Measurements from ENCODE around the gene DOCK1.

DOCK1 gene

GRCh38 chr10:126955396-126955795 lies 50.2 kb downstream of the DOCK1 start:
- no peak for DNase-seq

- no peak for DNase-seq
Observed at GRCh38 chr10:126955934-126956711, 50.9 kb downstream of the DOCK1 start.

GRCh38 chr10:126956712-126957108 lies 51.5 kb downstream of the DOCK1 start:
- no peak for DNase-seq

- DNase-seq = no peak
Observed at GRCh38 chr10:126957111-126957510, 51.9 kb downstream of the DOCK1 start.

- no peak for DNase-seq
Observed at GRCh38 chr10:126959431-126959830, 54.2 kb downstream of the DOCK1 start.

GRCh38 chr10:126959906-126960685 lies 54.9 kb downstream of the DOCK1 start:
- DNase-seq = no peak

- no peak for DNase-seq
Observed at GRCh38 chr10:126963354-126963753, 58.1 kb downstream of the DOCK1 start.

- no peak for DNase-seq
Observed at GRCh38 chr10:126964190-126964589, 59.0 kb downstream of the DOCK1 start.

- DNase-seq = no peak
Observed at GRCh38 chr10:126966938-126967337, 61.7 kb downstream of the DOCK1 start.

GRCh38 chr10:126969310-126969709 lies 64.1 kb downstream of the DOCK1 start:
- peak; percentile 42 for DNase-seq

- peak; percentile 90 for DNase-seq
Observed at GRCh38 chr10:126972635-126973414, 67.6 kb downstream of the DOCK1 start.

- no peak for DNase-seq
Observed at GRCh38 chr10:126975221-126975620, 70.0 kb downstream of the DOCK1 start.

- DNase-seq = no peak
Observed at GRCh38 chr10:126977216-126977615, 72.0 kb downstream of the DOCK1 start.

GRCh38 chr10:126979311-126979710 lies 74.1 kb downstream of the DOCK1 start:
- no peak for DNase-seq

- DNase-seq = no peak
Observed at GRCh38 chr10:126993208-126993607, 88.0 kb downstream of the DOCK1 start.

- no peak for DNase-seq
Observed at GRCh38 chr10:126997801-126998590, 92.8 kb downstream of the DOCK1 start.

GRCh38 chr10:127000598-127000997 lies 95.4 kb downstream of the DOCK1 start:
- no peak for DNase-seq

- no peak for DNase-seq
Observed at GRCh38 chr10:127003032-127003685, 97.9 kb downstream of the DOCK1 start.

- no peak for DNase-seq
Observed at GRCh38 chr10:127006453-127006852, 101.2 kb downstream of the DOCK1 start.

GRCh38 chr10:127009366-127009765 lies 104.1 kb downstream of the DOCK1 start:
- DNase-seq = no peak

- no peak for DNase-seq
Observed at GRCh38 chr10:127011174-127011573, 105.9 kb downstream of the DOCK1 start.
